Subcutaneous abdominal adipose tissue (tissue), 5 donors: Measurements from ENCODE around the gene GABRR3.

Source experiments
- H3K27ac ChIP-seq: one replicate; pipeline ENCODE4 v1.7.0; 2013; ENCODE audit warnings: low read depth, mild to moderate bottlenecking, inconsistent platforms, low read length, moderate library complexity
- H3K27me3 ChIP-seq, 5 donors: one replicate each; pipeline ENCODE4 v1.7.0; 2013; ENCODE audit warnings: low read length in 5 of 5, inconsistent platforms in 1 of 5; ENCODE audit not compliant: control insufficient read depth in 5 of 5, insufficient read depth in 4 of 5
- H3K36me3 ChIP-seq, 5 donors: one replicate each; pipeline ENCODE4 v1.7.0; 2013; ENCODE audit warnings: low read length in 5 of 5; ENCODE audit not compliant: control insufficient read depth in 5 of 5, insufficient read depth in 5 of 5
- H3K4me1 ChIP-seq, 5 donors: one replicate each; pipeline ENCODE4 v1.7.0; 2013; ENCODE audit warnings: low read length in 5 of 5, mild to moderate bottlenecking in 3 of 5, moderate library complexity in 1 of 5; ENCODE audit not compliant: control insufficient read depth in 5 of 5, insufficient read depth in 5 of 5
- H3K4me3 ChIP-seq, 5 donors: one replicate each; pipeline ENCODE4 v1.7.0; 2013; ENCODE audit warnings: low read length in 5 of 5, low read depth in 1 of 5
- H3K9ac ChIP-seq, 5 donors: one replicate each; pipeline ENCODE4 v1.7.0; 2013; ENCODE audit warnings: low read length in 5 of 5, mild to moderate bottlenecking in 4 of 5, moderate library complexity in 3 of 5
- H3K9me3 ChIP-seq, 5 donors: one replicate each; pipeline ENCODE4 v1.7.0; 2013; ENCODE audit warnings: low read length in 5 of 5; ENCODE audit not compliant: control insufficient read depth in 5 of 5
- donor health status: healthy.
- donor health status: healthy.
- donor health status: healthy.
- donor health status: healthy.
- donor health status: healthy.

GABRR3 gene

GRCh38 chr3:98035208-98035607 is at the start of gene GABRR3:
Gene GABRR3 (minus strand): TSS chr3:98035315. CDS start chr3:98034987, 328 bp downstream.
- peaks cover 0 to 13% (median 2%) of the 10 kb centered on the region in 5 donors for H3K27me3 ChIP-seq
- H3K9me3 ChIP-seq, result no peaks in the 10 kb centered on the region
- no peak within 1 kb of the TSS for H3K27ac ChIP-seq
- no peak within 1 kb of the TSS for H3K4me3 ChIP-seq
- no peak within 1 kb of the TSS for H3K9ac ChIP-seq
- peaks cover 0 to 5% (median 3%) of the 10 kb centered on the region in 5 donors for H3K4me1 ChIP-seq
- no peaks in the 10 kb centered on the region for H3K36me3 ChIP-seq

GRCh38 chr3:98073486-98073885 is 38.4 kb upstream of the GABRR3 start:
- Histone ChIP-seq H3K4me3 (no peak overlapping the region), H3K27me3 (no peaks in the 10 kb centered on the region), H3K27ac (no peak overlapping the region), H3K9ac (no peak overlapping the region), H3K36me3 (no peaks in the 10 kb centered on the region), H3K9me3 (no peaks in the 10 kb centered on the region), H3K4me1 (no peaks in the 10 kb centered on the region)

- Histone ChIP-seq H3K4me3 (no peak overlapping the region), H3K27ac (no peak overlapping the region), H3K27me3 (no peaks in the 10 kb centered on the region), H3K9ac (no peak overlapping the region), H3K36me3 (no peaks in the 10 kb centered on the region), H3K9me3 (no peaks in the 10 kb centered on the region), H3K4me1 (no peaks in the 10 kb centered on the region)
Measured at GRCh38 chr3:98070840-98071239, 35.7 kb upstream of the GABRR3 start.

- Histone ChIP-seq H3K36me3 (no peaks in the 10 kb centered on the region), H3K27ac (no peak overlapping the region), H3K9ac (no peak overlapping the region), H3K4me3 (no peak overlapping the region), H3K9me3 (no peaks in the 10 kb centered on the region), H3K4me1 (no peaks in the 10 kb centered on the region), H3K27me3 (no peaks in the 10 kb centered on the region)
Measured at GRCh38 chr3:98068824-98069223, 33.7 kb upstream of the GABRR3 start.

GRCh38 chr3:98058244-98058960 is 23.3 kb upstream of the GABRR3 start:
- no peaks in the 10 kb centered on the region for H3K4me1 ChIP-seq
- no peaks in the 10 kb centered on the region for H3K36me3 ChIP-seq
- no peaks in the 10 kb centered on the region for H3K9me3 ChIP-seq
- H3K27me3 ChIP-seq, result no peaks in the 10 kb centered on the region
- no peak overlapping the region for H3K9ac ChIP-seq
- no peak overlapping the region for H3K4me3 ChIP-seq
- no peak overlapping the region for H3K27ac ChIP-seq

GRCh38 chr3:98057631-98058030 is 22.5 kb upstream of the GABRR3 start:
- no peaks in the 10 kb centered on the region for H3K9me3 ChIP-seq
- no peak overlapping the region for H3K27ac ChIP-seq
- H3K4me3 ChIP-seq, result no peak overlapping the region
- no peaks in the 10 kb centered on the region for H3K27me3 ChIP-seq
- H3K9ac ChIP-seq, result no peak overlapping the region
- H3K4me1 ChIP-seq, result no peaks in the 10 kb centered on the region
- H3K36me3 ChIP-seq, result no peaks in the 10 kb centered on the region

- Histone ChIP-seq H3K9me3 (no peaks in the 10 kb centered on the region), H3K36me3 (no peaks in the 10 kb centered on the region), H3K4me1 (no peaks in the 10 kb centered on the region), H3K4me3 (no peak overlapping the region), H3K27me3 (no peaks in the 10 kb centered on the region), H3K27ac (no peak overlapping the region), H3K9ac (no peak overlapping the region)
Measured at GRCh38 chr3:98056035-98056434, 20.9 kb upstream of the GABRR3 start.

GRCh38 chr3:98049271-98049670 is 14.2 kb upstream of the GABRR3 start:
- H3K9ac ChIP-seq, result no peak overlapping the region
- no peaks in the 10 kb centered on the region for H3K27me3 ChIP-seq
- no peak overlapping the region for H3K27ac ChIP-seq
- H3K4me1 ChIP-seq, result no peaks in the 10 kb centered on the region
- no peaks in the 10 kb centered on the region for H3K9me3 ChIP-seq
- H3K4me3 ChIP-seq, result no peak overlapping the region
- no peaks in the 10 kb centered on the region for H3K36me3 ChIP-seq

GRCh38 chr3:98048586-98048985 is 13.5 kb upstream of the GABRR3 start:
- H3K27ac ChIP-seq, result no peak overlapping the region
- H3K4me1 ChIP-seq, result no peaks in the 10 kb centered on the region
- H3K4me3 ChIP-seq, result no peak overlapping the region
- H3K36me3 ChIP-seq, result no peaks in the 10 kb centered on the region
- H3K27me3 ChIP-seq, result no peaks in the 10 kb centered on the region
- H3K9me3 ChIP-seq, result no peaks in the 10 kb centered on the region
- no peak overlapping the region for H3K9ac ChIP-seq

GRCh38 chr3:98041350-98041749 is 6.2 kb upstream of the GABRR3 start:
- peaks cover 0 to 3% (median 0%) of the 10 kb centered on the region in 5 donors for H3K9me3 ChIP-seq
- no peak overlapping the region for H3K4me3 ChIP-seq
- H3K27ac ChIP-seq, result no peak overlapping the region
- no peaks in the 10 kb centered on the region for H3K36me3 ChIP-seq
- peaks cover 0 to 5% (median 3%) of the 10 kb centered on the region in 5 donors for H3K4me1 ChIP-seq
- no peak overlapping the region for H3K9ac ChIP-seq
- peaks cover 0 to 6% (median 0%) of the 10 kb centered on the region in 5 donors for H3K27me3 ChIP-seq
